ENCODE measurements around the gene HOXC12.

Gene HOXC12

DNA sequence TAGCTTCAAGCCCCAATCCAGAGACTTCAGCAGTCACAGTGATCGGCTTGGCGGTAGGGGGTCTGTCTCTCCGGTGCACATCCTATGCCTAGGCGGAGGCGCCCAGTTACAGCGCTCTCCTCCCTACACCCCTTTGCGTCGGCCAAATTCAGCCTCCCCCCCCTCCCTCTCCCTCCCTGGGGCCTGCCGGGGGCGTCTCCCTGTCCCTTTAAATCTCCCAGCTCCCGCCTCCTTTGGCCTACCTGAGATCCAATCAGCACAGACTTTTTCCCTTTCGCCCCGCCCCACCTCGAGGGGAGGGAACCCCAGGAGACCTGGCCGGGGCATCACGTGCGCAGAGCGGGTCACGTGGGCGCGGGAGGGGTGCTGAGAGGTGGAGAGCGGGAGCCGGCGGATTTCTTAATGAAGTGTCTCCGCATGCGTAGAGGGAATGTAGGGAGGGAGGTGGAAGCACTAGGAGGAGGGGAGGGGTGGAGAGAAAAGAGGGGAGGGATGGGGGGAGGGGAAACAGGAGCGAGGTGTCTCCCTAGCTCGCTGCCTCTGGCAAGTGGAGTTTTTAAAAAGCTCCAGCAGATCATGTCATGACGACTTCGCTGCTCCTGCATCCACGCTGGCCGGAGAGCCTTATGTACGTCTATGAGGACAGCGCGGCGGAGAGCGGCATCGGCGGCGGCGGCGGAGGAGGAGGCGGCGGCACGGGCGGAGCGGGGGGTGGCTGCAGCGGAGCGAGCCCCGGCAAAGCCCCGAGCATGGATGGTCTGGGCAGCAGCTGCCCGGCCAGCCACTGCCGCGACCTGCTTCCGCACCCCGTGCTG, 16.2 kb upstream of the HOXC12 start, which contains the start of gene HOXC13 (continued):
- TF ChIP-seq ZNF518A (tag by site-specific recombination; conservative IDR thresholded peaks at IDR 0.05; ENCODE audit: low read depth) (0 out of 2 replicates have a peak, but pooled peaks have one; percentile 7), ZNF596 (tag by site-specific recombination; IDR thresholded peaks at IDR 0.05) (peak; percentile 56; the same call in 1 of the 2 replicates), ZNF501 (tag by site-specific recombination; IDR thresholded peaks at IDR 0.05) (peak; percentile 29; the same call in 1 of the 2 replicates), ZNF639 (tag by site-specific recombination; IDR thresholded peaks at IDR 0.05) (peak; percentile 30; the same call in 1 of the 2 replicates), ZNF580 (tag by site-specific recombination; IDR thresholded peaks at IDR 0.05) (no peak), FEZF1 (tag by site-specific recombination; IDR thresholded peaks at IDR 0.05) (no peak), ZBTB48 (tag by site-specific recombination; IDR thresholded peaks at IDR 0.05) (peak; percentile 23; the same call in 1 of the 2 replicates), ZFP37 (tag by site-specific recombination; IDR thresholded peaks at IDR 0.05) (peak; percentile 29; the same call in 1 of the 2 replicates), ZIC2 (tag by site-specific recombination; IDR thresholded peaks at IDR 0.05) (peak; percentile 91), ZNF221 (tag by site-specific recombination; IDR thresholded peaks at IDR 0.05; ENCODE audit: borderline replicate concordance) (no peak), ZNF184 (tag by site-specific recombination; IDR thresholded peaks at IDR 0.05) (0 out of 2 replicates have a peak, but pooled peaks have one; percentile 20), BCL11A (tag by site-specific recombination; IDR thresholded peaks at IDR 0.05; ENCODE audit: low read depth) (no peak), ZBTB8A (tag by site-specific recombination; IDR thresholded peaks at IDR 0.05) (peak; percentile 76), ZEB2 (tag by site-specific recombination; IDR thresholded peaks at IDR 0.05) (peak; percentile 82), ZBTB7A (tag by site-specific recombination; IDR thresholded peaks at IDR 0.05; ENCODE audit: low read depth) (0 out of 2 replicates have a peak, but pooled peaks have one; percentile 49), ZNF626 (tag by site-specific recombination; IDR thresholded peaks at IDR 0.05) (no peak), ZNF629 (tag by site-specific recombination; IDR thresholded peaks at IDR 0.05) (peak; percentile 61), MEIS1 (CRISPR knock-in tag; IDR thresholded peaks at IDR 0.05; ENCODE audit: borderline replicate concordance) (no peak)
- TF ChIP-seq, protein P1, sequence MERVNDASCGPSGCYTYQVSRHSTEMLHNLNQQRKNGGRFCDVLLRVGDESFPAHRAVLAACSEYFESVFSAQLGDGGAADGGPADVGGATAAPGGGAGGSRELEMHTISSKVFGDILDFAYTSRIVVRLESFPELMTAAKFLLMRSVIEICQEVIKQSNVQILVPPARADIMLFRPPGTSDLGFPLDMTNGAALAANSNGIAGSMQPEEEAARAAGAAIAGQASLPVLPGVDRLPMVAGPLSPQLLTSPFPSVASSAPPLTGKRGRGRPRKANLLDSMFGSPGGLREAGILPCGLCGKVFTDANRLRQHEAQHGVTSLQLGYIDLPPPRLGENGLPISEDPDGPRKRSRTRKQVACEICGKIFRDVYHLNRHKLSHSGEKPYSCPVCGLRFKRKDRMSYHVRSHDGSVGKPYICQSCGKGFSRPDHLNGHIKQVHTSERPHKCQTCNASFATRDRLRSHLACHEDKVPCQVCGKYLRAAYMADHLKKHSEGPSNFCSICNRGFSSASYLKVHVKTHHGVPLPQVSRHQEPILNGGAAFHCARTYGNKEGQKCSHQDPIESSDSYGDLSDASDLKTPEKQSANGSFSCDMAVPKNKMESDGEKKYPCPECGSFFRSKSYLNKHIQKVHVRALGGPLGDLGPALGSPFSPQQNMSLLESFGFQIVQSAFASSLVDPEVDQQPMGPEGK (tag by site-specific recombination; IDR thresholded peaks at IDR 0.05): peak; percentile 99
- TF ChIP-seq, protein P2, sequence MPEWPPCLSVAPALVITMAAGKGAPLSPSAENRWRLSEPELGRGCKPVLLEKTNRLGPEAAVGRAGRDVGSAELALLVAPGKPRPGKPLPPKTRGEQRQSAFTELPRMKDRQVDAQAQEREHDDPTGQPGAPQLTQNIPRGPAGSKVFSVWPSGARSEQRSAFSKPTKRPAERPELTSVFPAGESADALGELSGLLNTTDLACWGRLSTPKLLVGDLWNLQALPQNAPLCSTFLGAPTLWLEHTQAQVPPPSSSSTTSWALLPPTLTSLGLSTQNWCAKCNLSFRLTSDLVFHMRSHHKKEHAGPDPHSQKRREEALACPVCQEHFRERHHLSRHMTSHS (tag by site-specific recombination; IDR thresholded peaks at IDR 0.05): no peak

Measured in HEK293 (cell line).